ENCODE data around the gene PXYLP1. TPM values are rescaled to one million over a fixed set of nuclear protein-coding genes. Genes with fewer than 3 reads are reported as not detected.

The PXYLP1 gene
- total and polyA plus RNA-seq, 2 of the 8 experiments (the other 6 are each of a cell fraction or from before 2014, with no cell fraction given): 19.4 to 20.6 TPM

GRCh38 chr3:141294848-141295247 is 63.2 kb downstream of the PXYLP1 start:
- Histone ChIP-seq H3K23me2 (ENCODE audit: low read depth, low read length) (no peaks in the 10 kb centered on the region), H3K4me2 (ENCODE audit: insufficient read depth in 1 of 2, low read depth in 2 of 2, low read length in 2 of 2) (no peak overlapping the region), H4K91ac (replicated peaks; ENCODE audit: insufficient read length, low read length) (no peak overlapping the region), H3K4me3 (ENCODE audit: extremely low read depth in 1 of 4, insufficient read depth in 2 of 4, low read depth in 3 of 4, low read length in 4 of 4) (no peak overlapping the region), H2BK20ac (ENCODE audit: low read length) (no peak overlapping the region), H3K36me3 (ENCODE audit: control insufficient read depth in 2 of 4, insufficient read depth in 4 of 4, low read length in 3 of 4) (peaks cover 0 to 14% (median 0%) of the 10 kb centered on the region in 4 experiments; a peak in 2 of 8 replicates), H3K27me3 (replicated peaks in 1 of 4; ENCODE audit: control insufficient read depth in 3 of 4, extremely low read depth in 1 of 4, insufficient read depth in 3 of 4, low read length in 3 of 4) (no peaks in the 10 kb centered on the region), H3K14ac (ENCODE audit: insufficient read length) (no peak overlapping the region), H3K27ac (ENCODE audit: low read depth, low read length) (no peak overlapping the region), H2BK120ac (replicated peaks; ENCODE audit: low read depth, low read length) (no peak overlapping the region), H3K79me1 (ENCODE audit: low read depth, low read length) (no peaks in the 10 kb centered on the region), H3K4me1 (replicated peaks in 1 of 4; ENCODE audit: control insufficient read depth in 3 of 4, insufficient read depth in 4 of 4, low read length in 3 of 4) (no peaks in the 10 kb centered on the region), H3K9ac (replicated peaks in 1 of 4; ENCODE audit: extremely low read depth in 1 of 4, low read depth in 3 of 4, low read length in 3 of 4) (no peak overlapping the region), H4K8ac (ENCODE audit: extremely low read depth, insufficient read depth, low read length) (no peak overlapping the region), H2AK5ac (ENCODE audit: low read depth, low read length) (no peak overlapping the region), H3K4ac (replicated peaks; ENCODE audit: insufficient read length, low read depth, low read length) (no peak overlapping the region), H3K56ac (replicated peaks; ENCODE audit: insufficient read length, low read depth, low read length) (no peak overlapping the region), H2BK5ac (ENCODE audit: low read depth, low read length) (no peak overlapping the region), H2AFZ (ENCODE audit: low read length) (no peak overlapping the region), H4K20me1 (replicated peaks in 1 of 2; ENCODE audit: control insufficient read depth in 1 of 2, insufficient read depth in 2 of 2, low read length in 2 of 2) (no peaks in the 10 kb centered on the region), H4K5ac (ENCODE audit: insufficient read length, low read depth, low read length) (no peak overlapping the region), H3K18ac (ENCODE audit: extremely low read depth, low read length) (no peak overlapping the region), H3K23ac (ENCODE audit: insufficient read length) (no peak overlapping the region), H3K79me2 (ENCODE audit: control insufficient read depth in 1 of 2, insufficient read depth in 2 of 2, low read length in 2 of 2) (no peaks in the 10 kb centered on the region), H2BK15ac (ENCODE audit: low read length) (no peak overlapping the region), H2BK12ac (ENCODE audit: low read depth, low read length) (no peak overlapping the region), H3K9me3 (ENCODE audit: insufficient read depth in 2 of 2, low read depth in 1 of 2, low read length in 1 of 2) (no peaks in the 10 kb centered on the region)
- ChIA-PET CTCF (ENCODE audit: partially characterized antibody) (interaction anchor here (1.0 to 2.9 kb wide), 4 partner anchors 10 to 52 kb away, joined by 3 to 8 read pairs (median 4); no protein-coding TSS in a partner anchor), POLR2A (ENCODE audit: partially characterized antibody) (interaction anchor here (1.7 kb wide), 1 partner anchor 14 kb away, joined by 4 read pairs; no protein-coding TSS in a partner anchor)
- DNase-seq (ENCODE audit: low read depth in 1 of 2, low spot score in 2 of 2) (no peak), FAIRE-seq (no peak)
- 90% methylated on average over 2 of the region's 2 CpGs; no CpG with 5 or more reads in 1 of the 2 experiments for WGBS, 2 experiments (ENCODE audit: extremely low coverage in 1 of 2, insufficient coverage in 1 of 2, insufficient read length in 1 of 2, insufficient replicate concordance in 2 of 2, low coverage in 1 of 2, low lambda C conversion rate in 2 of 2, missing lambda C conversion rate in 1 of 2)
- no peak for TF ChIP-seq SUZ12 (IDR thresholded peaks at IDR 0.05; ENCODE audit: low read length)
- TF ChIP-seq TAF7 (optimal IDR thresholded peaks at IDR 0.05; ENCODE audit: borderline replicate concordance, low read depth, low read length): no peak
- TF ChIP-seq POLR2A (IDR thresholded peaks at IDR 0.05; ENCODE audit: control extremely low read depth in 1 of 2, low read depth in 2 of 2, low read length in 2 of 2): no peak
- no peak for TF ChIP-seq CHD2 (IDR thresholded peaks at IDR 0.05; ENCODE audit: low read length)
- TF ChIP-seq ASH2L (IDR thresholded peaks at IDR 0.05; ENCODE audit: low read length): no peak
- TF ChIP-seq SRF (IDR thresholded peaks at IDR 0.05; ENCODE audit: low read depth, low read length): no peak
- no peak for TF ChIP-seq HDAC6 (IDR thresholded peaks at IDR 0.05; ENCODE audit: low read depth, low read length)
- TF ChIP-seq RXRA (IDR thresholded peaks at IDR 0.05; ENCODE audit: insufficient read depth, low read depth, low read length): no peak
- no peak for TF ChIP-seq CBX5 (IDR thresholded peaks at IDR 0.05; ENCODE audit: low read depth, low read length)
- no peak for TF ChIP-seq NANOG (IDR thresholded peaks at IDR 0.05; ENCODE audit: insufficient read depth, low read depth, low read length, poor library complexity, severe bottlenecking)
- no peak for TF ChIP-seq CTBP2 (IDR thresholded peaks at IDR 0.05; ENCODE audit: borderline replicate concordance, insufficient read depth, insufficient read length, low read length)
- TF ChIP-seq RFX5 (IDR thresholded peaks at IDR 0.05; ENCODE audit: borderline replicate concordance, low read depth, low read length): no peak
- no peak for TF ChIP-seq POU5F1 (IDR thresholded peaks at IDR 0.05; ENCODE audit: low read depth, low read length)
- TF ChIP-seq RBBP5 (IDR thresholded peaks at IDR 0.05; ENCODE audit: borderline replicate concordance, low read depth, low read length): no peak
